NCI-H2107 (cell line): Measurements from ENCODE around the gene RCVRN.

Experiments used
- DNase-seq: peaks from one replicate; lab custom pipeline; 2025; lab: John Stamatoyannopoulos, UW

Gene RCVRN

DNA sequence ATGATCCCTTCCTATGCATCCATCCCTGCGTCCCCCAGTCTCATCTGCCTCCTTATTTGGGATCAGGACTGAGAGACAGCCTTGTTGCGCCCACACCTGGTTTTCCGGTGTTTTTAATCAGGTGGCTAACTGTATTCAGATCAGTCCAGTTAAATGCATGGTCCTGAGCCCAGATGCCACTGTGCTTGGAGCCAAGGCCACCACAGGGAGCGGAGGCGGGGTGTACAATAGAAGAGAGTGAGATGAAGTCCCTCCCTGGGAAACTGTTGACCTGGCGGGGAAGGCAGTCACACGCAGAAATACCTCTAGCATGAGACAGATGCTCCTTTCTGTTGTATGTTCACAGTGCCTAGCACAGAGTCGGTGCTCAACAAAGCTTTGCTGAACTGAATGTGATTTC lies 6.3 kb downstream of the RCVRN start:
- no peak for DNase-seq

GRCh38 chr17:9897372-9897968 lies 7.6 kb downstream of the RCVRN start:
- DNase-seq, result no peak

GRCh38 chr17:9895923-9896322 lies 9.1 kb downstream of the RCVRN start:
- DNase-seq, result no peak

DNA sequence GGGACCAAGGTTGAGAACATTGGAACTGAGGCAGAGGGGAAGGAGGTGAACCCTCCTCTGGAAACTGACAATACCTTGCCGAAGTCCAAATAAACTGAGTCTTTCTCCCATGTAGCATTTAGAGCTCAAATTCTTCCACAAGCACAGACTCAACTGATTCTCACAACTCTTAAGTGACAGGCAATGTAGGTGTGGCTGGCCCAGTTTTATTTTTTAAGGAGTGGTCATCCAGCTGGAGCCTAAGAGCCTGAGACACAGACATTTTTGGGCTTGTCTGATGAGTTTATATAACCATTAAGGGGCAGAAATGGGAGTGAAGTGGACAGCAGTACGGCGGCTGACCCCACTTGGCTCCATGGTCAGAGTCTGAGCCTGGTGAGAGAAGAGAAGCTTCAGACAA lies 10.8 kb downstream of the RCVRN start:
- no peak for DNase-seq

- DNase-seq, result no peak
Observed at GRCh38 chr17:9893411-9894012, 11.6 kb downstream of the RCVRN start.

- no peak for DNase-seq
Observed at GRCh38 chr17:9890124-9890523, 14.9 kb downstream of the RCVRN start.

DNA sequence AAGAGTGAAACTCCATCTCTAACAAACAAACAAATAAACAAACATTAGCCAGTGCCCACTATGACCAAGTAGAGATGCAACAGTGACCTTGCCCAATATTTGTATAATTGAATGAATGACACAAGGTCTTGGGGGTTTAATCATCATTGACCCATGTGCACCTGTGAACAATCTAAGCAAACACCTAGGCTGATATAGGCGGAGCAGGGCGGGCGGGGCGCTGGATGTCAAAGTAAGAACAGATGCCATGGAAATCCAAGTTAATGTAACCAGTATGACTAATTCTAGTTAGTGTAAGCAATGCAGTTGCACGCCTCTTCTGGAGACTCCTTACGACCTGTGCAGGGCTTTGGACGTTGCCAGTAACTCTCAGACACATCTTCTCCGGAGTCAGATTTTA lies 17.6 kb downstream of the RCVRN start:
- DNase-seq, result no peak

- DNase-seq, result no peak
Observed at GRCh38 chr17:9886141-9886930, 18.7 kb downstream of the RCVRN start.

- DNase-seq, result no peak
Observed at GRCh38 chr17:9883451-9883850, 21.6 kb downstream of the RCVRN start.

DNA sequence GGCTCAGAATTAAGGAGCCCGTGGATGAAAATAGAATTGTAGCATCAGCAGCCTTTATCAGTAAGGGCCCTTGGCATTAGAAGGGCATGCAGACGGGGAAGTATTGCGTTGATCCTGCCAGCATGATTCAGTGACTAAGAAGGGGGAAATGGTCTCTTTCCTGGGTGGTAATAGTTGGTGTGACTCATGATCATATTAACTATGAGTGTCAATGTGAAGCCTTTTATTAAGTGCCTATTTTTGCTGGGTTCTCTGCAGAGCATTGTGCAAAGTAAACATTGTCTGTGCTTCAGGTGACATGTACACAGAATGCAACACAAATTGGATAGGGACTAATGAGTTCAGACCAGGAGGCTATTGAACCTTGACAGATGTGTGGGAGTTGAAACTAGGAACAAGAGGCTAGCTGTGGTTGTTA lies 24.5 kb downstream of the RCVRN start:
- no peak for DNase-seq

GRCh38 chr17:9878786-9879525 lies 26.1 kb downstream of the RCVRN start:
- DNase-seq, result no peak

DNA sequence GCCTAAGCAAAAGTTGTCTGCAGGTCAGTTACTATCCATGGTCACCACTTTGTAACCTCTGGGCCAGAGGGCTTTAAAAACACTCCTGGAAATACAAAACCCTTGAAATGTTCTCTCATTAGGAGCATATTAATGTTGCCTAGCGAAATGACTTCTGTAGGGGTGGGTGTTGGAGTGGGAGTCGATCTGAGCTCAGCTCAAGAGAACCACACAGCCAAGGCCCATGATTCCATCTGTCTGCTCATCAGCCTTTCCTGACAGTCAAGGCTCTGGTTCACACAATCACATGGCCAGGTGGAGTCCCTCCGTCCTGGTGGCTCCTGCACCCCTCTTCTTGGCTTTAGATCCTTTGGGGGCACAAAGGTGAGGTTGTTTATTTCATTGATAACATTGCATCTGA lies 26.7 kb downstream of the RCVRN start:
- DNase-seq, result no peak

DNA sequence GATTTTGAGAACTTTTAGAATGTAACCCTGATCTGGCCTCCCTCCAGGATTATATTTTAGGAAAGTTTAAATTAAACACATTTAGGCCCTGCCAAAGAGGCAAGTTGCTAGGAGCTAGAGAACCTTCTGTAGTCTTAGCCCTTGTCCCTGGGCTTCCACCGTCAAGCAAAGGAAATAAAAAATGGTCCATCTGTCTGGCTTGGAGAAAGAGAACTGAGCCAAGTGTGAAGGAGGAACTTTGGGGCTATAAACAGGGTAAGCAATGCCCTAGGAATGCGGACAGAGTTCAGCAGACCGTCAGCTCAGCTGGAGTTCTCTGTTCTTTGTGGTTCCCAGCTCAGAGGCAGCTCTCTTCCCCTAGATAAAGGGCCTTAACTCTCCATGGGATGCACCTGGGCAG lies 29.6 kb downstream of the RCVRN start:
- DNase-seq, result no peak

GRCh38 chr17:9874722-9875121 lies 30.3 kb downstream of the RCVRN start:
- no peak for DNase-seq

DNA sequence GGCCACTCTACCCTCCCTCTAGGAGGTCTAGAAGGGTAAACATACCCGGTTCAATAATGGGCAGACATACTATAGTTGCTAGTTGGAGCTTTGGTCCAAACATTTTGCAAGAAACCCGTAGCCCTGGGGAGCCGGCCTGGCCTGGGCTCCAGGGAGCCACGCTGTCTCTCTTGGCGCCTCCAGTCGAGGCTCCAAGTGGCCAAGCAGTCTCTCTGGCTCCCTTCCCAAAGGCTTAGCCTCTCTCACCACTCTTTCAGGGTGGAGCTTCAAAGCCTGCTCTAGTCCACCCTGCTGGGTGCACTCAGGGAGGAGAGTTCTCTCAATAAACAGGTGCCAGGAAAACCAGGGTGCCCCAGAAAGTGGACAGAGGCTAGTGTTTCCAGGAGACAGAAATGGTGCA lies 32.2 kb downstream of the RCVRN start:
- no peak for DNase-seq

DNA sequence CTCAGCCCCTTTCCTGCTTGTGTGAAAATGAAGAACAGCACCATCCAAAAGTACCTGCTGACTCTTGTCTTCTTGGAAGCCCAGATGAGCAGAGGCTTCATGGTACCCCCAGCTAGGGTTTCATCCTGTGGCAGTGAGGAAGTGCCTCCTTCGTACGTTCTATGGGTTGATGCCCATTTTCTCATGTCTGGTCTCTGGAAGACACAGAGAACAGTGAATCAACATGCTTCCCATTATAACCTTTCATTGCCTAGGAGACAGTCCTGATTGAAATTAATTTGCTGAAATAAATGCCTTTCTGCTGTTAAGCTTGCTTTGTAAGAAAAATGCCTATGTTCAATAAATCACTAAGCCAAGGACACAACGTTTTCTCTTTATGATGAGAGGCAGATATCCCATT lies 36.5 kb downstream of the RCVRN start:
- no peak for DNase-seq

GRCh38 chr17:9865586-9865985 lies 39.5 kb downstream of the RCVRN start:
- DNase-seq, result no peak

GRCh38 chr17:9862949-9863348 lies 42.1 kb downstream of the RCVRN start:
- DNase-seq, result no peak

DNA sequence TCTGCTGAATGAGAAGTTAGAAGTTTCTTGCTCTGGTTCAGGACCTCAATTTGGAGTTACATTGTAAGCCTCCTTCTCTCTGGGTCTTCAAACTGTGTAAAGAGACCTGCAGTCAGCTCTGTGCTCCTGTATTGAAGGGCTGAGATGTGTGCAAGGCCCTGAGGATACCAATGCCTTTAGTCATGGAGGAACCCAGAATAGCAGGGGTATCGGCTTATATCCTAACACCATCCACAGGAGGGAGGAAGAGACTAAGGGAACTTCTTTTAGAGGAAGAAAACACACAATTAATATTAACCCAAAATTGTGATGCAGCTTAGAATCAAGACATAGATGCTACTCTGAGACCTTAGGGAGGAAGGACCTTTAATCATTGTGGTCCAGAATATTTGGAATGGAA lies 42.9 kb downstream of the RCVRN start:
- DNase-seq, result no peak

GRCh38 chr17:9860851-9861250 lies 44.2 kb downstream of the RCVRN start:
- no peak for DNase-seq

DNA sequence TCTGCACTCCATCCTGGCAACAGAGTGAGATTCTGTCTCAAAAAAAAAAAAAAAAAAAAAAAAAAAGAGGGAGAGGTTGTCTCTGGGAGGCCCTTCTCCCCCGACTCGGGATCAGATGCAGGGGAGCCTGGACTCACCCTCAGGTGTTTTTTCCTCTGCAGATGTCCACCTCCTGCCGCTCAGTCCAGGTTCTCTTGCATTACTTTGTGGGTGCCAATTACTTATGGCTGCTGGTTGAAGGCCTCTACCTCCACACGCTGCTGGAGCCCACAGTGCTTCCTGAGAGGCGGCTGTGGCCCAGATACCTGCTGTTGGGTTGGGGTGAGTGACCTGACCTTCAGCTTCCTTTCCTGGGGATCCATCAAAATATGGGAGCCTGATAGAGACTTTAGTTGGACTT lies 45.3 kb downstream of the RCVRN start:
- no peak for DNase-seq

- no peak for DNase-seq
Observed at GRCh38 chr17:9855036-9855435, 50.0 kb downstream of the RCVRN start.

DNA sequence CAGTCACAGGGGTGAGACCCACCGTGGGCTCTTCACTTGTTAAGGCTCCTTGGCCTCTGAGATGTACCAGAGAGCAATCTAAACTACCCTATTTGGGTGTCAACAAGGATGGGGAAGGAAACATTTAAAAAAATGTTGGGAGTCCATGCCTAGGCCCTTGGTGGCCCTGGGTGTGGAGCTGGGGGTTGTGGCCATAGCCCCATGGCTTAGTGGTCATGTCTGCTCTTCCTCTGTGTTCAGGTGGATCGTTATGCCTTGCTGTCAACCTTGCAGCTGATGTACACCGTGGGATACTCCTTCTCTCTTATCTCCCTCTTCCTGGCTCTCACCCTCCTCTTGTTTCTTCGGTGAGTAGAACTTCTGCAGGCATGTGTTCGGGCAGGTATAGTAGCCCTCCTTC lies 50.8 kb downstream of the RCVRN start:
- DNase-seq, result no peak
